Measurements from ENCODE around the gene CCDC74B.
"Not testable (repeated sequence)": the region's sequence is repeated elsewhere in the genome, so short reads cannot be mapped to it uniquely, and the experiment has no call there.

DNA sequence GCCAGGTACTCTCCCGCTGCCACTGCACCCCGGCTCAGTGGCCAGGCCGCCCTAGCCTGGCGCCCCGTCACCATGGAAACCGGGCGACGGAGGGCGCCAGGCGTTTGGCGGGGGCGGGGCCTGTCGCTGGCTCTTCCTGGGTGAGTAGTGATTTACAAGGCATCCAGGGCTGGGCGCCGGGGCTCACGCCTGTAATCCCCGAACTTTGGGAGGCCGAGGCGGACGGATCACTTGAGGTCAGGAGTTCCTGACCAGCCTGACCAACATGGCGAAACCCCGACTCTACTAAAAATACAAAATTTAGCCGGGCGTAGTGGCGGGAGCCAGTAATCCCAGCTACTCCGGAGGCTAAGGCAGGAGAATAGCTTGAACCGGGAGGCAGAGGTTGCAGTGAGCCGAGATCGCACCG, at the start of gene CCDC74B:
- TF ChIP-seq, protein P1, sequence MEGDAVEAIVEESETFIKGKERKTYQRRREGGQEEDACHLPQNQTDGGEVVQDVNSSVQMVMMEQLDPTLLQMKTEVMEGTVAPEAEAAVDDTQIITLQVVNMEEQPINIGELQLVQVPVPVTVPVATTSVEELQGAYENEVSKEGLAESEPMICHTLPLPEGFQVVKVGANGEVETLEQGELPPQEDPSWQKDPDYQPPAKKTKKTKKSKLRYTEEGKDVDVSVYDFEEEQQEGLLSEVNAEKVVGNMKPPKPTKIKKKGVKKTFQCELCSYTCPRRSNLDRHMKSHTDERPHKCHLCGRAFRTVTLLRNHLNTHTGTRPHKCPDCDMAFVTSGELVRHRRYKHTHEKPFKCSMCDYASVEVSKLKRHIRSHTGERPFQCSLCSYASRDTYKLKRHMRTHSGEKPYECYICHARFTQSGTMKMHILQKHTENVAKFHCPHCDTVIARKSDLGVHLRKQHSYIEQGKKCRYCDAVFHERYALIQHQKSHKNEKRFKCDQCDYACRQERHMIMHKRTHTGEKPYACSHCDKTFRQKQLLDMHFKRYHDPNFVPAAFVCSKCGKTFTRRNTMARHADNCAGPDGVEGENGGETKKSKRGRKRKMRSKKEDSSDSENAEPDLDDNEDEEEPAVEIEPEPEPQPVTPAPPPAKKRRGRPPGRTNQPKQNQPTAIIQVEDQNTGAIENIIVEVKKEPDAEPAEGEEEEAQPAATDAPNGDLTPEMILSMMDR (optimal IDR thresholded peaks at IDR 0.05 in 1 of 3, IDR thresholded peaks at IDR 0.05 in 1 of 3, conservative IDR thresholded peaks at IDR 0.05 in 1 of 3; ENCODE audit: extremely low read depth in 1 of 3, insufficient read depth in 2 of 3, low read length in 3 of 3), result not testable (repeated sequence)
- TF ChIP-seq EZH2 (IDR thresholded peaks at IDR 0.05; ENCODE audit: low read length), result not testable (repeated sequence)
